WI38 (cell line): Measurements from ENCODE around the gene KBTBD2.
"Not testable (repeated sequence)": the region's sequence is repeated elsewhere in the genome, so short reads cannot be mapped to it uniquely, and the experiment has no call there.

Source experiments
- H3K4me3 ChIP-seq: 2 replicates; pipeline ENCODE4 v1.5.1; 2011; ENCODE audit warnings: low read depth, mild to moderate bottlenecking, control low read depth, low read length

Gene KBTBD2

DNA sequence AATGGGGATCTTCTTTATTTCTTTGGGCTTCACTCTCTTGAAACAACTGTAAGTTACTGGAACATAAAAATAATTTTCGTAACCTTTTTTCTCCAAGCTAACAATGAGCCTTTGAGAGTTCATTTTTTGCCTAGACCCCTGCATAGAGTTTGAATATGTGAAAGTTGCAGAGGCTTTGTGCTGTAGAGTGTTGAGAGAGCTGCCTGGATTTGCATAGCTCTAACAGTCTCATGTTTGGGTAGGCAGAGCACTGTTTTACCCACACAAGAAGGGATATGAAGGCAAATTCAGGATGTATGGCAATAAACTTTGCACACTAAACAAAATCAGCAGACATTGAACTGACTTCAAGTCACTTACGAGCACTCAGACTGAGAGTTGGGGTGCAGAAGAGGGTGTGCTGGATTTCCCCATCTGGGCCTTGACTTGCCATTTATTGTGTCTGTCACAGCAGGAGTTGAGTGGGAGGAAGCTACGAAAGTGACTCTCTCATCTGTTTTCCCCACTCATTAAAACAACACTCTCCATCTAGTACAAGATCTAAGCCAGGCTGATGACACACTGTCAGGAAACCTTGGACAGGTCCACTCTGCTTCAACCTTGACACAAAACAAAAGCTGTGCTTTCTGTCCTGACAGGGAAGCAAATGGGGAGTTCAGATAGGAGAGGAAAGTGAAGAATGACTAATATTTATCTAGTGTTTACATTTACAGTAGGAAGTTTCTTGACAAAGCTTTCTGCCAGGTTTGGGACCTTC is 62.4 kb downstream of the KBTBD2 start:
- H3K4me3 ChIP-seq: not testable (repeated sequence)
